DOHH2 (cell line): ENCODE measurements around the gene ALKBH4.

Source experiments
- H3F3A ChIP-seq: fragments of 200-600 bp; sonication (generic), shearing (Covaris generic); 2 replicates; pipeline ENCODE4 v1.6.0; 2016; ENCODE audit warnings: antibody characterized with exemption, mild to moderate bottlenecking; ENCODE audit not compliant: control insufficient read depth, insufficient read depth
- H3K27ac ChIP-seq: fragments of 200-600 bp; sonication (generic); 2 replicates; pipeline ENCODE4 v1.5.1; 2014; ENCODE audit warnings: low read depth, mild to moderate bottlenecking, low read length, moderate library complexity
- H3K27me3 ChIP-seq: fragments of 200-600 bp; sonication (generic); 2 replicates; pipeline ENCODE4 v1.6.1; 2014; ENCODE audit warnings: mild to moderate bottlenecking, low read length, mixed read lengths; ENCODE audit not compliant: control insufficient read depth
- H3K36me3 ChIP-seq: fragments of 200-600 bp; sonication (generic); 2 replicates; pipeline ENCODE4 v1.6.1; 2014; ENCODE audit warnings: mild to moderate bottlenecking, low read length, moderate library complexity, mixed read lengths; ENCODE audit not compliant: control insufficient read depth
- H3K4me1 ChIP-seq: fragments of 200-600 bp; sonication (generic); 2 replicates; pipeline ENCODE4 v1.6.1; 2014; ENCODE audit warnings: mild to moderate bottlenecking, low read length, mixed read lengths; ENCODE audit not compliant: control insufficient read depth
- H3K4me2 ChIP-seq: fragments of 200-600 bp; sonication (generic); 2 replicates; pipeline ENCODE4 v1.6.0; 2014; ENCODE audit warnings: mild to moderate bottlenecking, low read length, moderate library complexity
- H3K4me3 ChIP-seq: fragments of 200-600 bp; sonication (generic); 2 replicates; pipeline ENCODE4 v1.5.1; 2014; ENCODE audit warnings: mild to moderate bottlenecking, low read length, mixed read lengths
- H3K79me2 ChIP-seq: fragments of 200-600 bp; sonication (generic); 2 replicates; pipeline ENCODE4 v1.6.1; 2014; ENCODE audit warnings: mild to moderate bottlenecking, low read length, mixed read lengths; ENCODE audit not compliant: control insufficient read depth
- H3K9me2 ChIP-seq: fragments of 200-600 bp; sonication (generic); replicated peaks from 2 replicates; pipeline ENCODE4 v1.6.1; 2014; ENCODE audit warnings: mild to moderate bottlenecking, low read length, mixed read lengths; ENCODE audit not compliant: control insufficient read depth
- H3K9me3 ChIP-seq: fragments of 200-600 bp; sonication (generic); 2 replicates; pipeline ENCODE4 v1.6.1; 2014; ENCODE audit warnings: antibody characterized with exemption, low read length, mixed read lengths; ENCODE audit not compliant: control insufficient read depth, insufficient read depth
- H4K20me1 ChIP-seq: fragments of 200-600 bp; sonication (generic); 2 replicates; pipeline ENCODE4 v1.6.0; 2014; ENCODE audit warnings: low read depth, mild to moderate bottlenecking, antibody characterized with exemption, low read length, moderate library complexity; ENCODE audit not compliant: control insufficient read depth, insufficient read depth
- CTCF ChIP-seq: fragments of 200-600 bp; sonication (generic); IDR thresholded peaks from one replicate; pipeline ENCODE4 v1.5.1; 2014; ENCODE audit warnings: antibody characterized with exemption, mild to moderate bottlenecking, low read depth, low read length; ENCODE audit not compliant: poor library complexity, severe bottlenecking
- EZH2phosphoT487 ChIP-seq: fragments of 200-600 bp; sonication (generic); IDR thresholded peaks from 2 replicates; pipeline ENCODE4 v1.6.1; 2017; ENCODE audit warnings: borderline replicate concordance, mild to moderate bottlenecking, antibody characterized with exemption, low read length, moderate library complexity, mixed read lengths

Gene ALKBH4

GRCh38 chr7:102415685-102416225 lies 48.9 kb downstream of the ALKBH4 start:
- H3K36me3 ChIP-seq = peaks cover 97% of the 10 kb centered on the region
- peak overlapping the region; percentile 54 for H3K4me2 ChIP-seq
- peak overlapping the region; percentile 67 for H3K27ac ChIP-seq
- H3K4me3 ChIP-seq = peak overlapping the region; percentile 14; the same call in 1 of the 2 replicates
- H4K20me1 ChIP-seq = no peaks in the 10 kb centered on the region
- no peaks in the 10 kb centered on the region for H3K9me3 ChIP-seq
- no peaks in the 10 kb centered on the region for H3K9me2 ChIP-seq
- peaks cover 19% of the 10 kb centered on the region for H3F3A ChIP-seq
- no peaks in the 10 kb centered on the region for H3K27me3 ChIP-seq
- TF ChIP-seq CTCF (no peak), EZH2phosphoT487 (no peak)
- peaks cover 72% of the 10 kb centered on the region for H3K79me2 ChIP-seq
- H3K4me1 ChIP-seq = peaks cover 83% of the 10 kb centered on the region

GRCh38 chr7:102413611-102414010 lies 51.1 kb downstream of the ALKBH4 start:
- Histone ChIP-seq H3K9me2 (no peaks in the 10 kb centered on the region), H3F3A (peaks cover 15% of the 10 kb centered on the region), H3K4me2 (no peak overlapping the region), H3K27ac (no peak overlapping the region), H3K9me3 (peaks cover 6% of the 10 kb centered on the region; the same call in 1 of the 2 replicates), H3K4me3 (no peak overlapping the region), H3K4me1 (peaks cover 72% of the 10 kb centered on the region), H3K36me3 (peaks cover 97% of the 10 kb centered on the region), H3K27me3 (no peaks in the 10 kb centered on the region), H3K79me2 (peaks cover 75% of the 10 kb centered on the region), H4K20me1 (no peaks in the 10 kb centered on the region)
- TF ChIP-seq EZH2phosphoT487 = no peak
- TF ChIP-seq CTCF = no peak

- Histone ChIP-seq H3K9me3 (peaks cover 6% of the 10 kb centered on the region; the same call in 1 of the 2 replicates), H3K27me3 (no peaks in the 10 kb centered on the region), H4K20me1 (no peaks in the 10 kb centered on the region), H3F3A (peaks cover 15% of the 10 kb centered on the region), H3K79me2 (peaks cover 78% of the 10 kb centered on the region), H3K4me1 (peaks cover 72% of the 10 kb centered on the region), H3K4me2 (no peak overlapping the region), H3K36me3 (peaks cover 97% of the 10 kb centered on the region), H3K9me2 (no peaks in the 10 kb centered on the region), H3K4me3 (no peak overlapping the region), H3K27ac (no peak overlapping the region)
- TF ChIP-seq CTCF = no peak
- no peak for TF ChIP-seq EZH2phosphoT487
Observed at GRCh38 chr7:102413091-102413490, 51.6 kb downstream of the ALKBH4 start.
